ENCODE measurements around the gene ZKSCAN1.

DNA sequence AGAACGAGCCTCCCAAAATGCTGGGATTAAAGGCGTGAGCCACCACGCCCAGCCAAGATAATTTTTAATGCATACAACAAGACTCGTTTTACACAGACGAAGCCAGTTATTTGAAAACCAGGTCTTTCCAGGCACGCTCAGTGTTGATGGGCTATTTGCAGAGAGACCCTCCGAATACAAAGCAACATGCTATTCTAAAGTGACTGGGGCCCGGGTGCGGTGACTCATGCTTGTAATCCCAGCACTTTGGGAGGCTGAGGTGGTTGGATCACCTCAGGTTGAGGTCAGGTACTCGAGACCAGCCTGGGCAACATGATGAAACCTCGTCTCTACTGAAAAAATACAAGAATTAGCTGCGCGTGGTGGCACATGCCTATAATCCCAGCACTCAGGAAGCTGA, 38.8 kb upstream of the ZKSCAN1 start:
- no peak for TF ChIP-seq POLR2A (IDR thresholded peaks at IDR 0.05)
- TF ChIP-seq, protein P1, sequence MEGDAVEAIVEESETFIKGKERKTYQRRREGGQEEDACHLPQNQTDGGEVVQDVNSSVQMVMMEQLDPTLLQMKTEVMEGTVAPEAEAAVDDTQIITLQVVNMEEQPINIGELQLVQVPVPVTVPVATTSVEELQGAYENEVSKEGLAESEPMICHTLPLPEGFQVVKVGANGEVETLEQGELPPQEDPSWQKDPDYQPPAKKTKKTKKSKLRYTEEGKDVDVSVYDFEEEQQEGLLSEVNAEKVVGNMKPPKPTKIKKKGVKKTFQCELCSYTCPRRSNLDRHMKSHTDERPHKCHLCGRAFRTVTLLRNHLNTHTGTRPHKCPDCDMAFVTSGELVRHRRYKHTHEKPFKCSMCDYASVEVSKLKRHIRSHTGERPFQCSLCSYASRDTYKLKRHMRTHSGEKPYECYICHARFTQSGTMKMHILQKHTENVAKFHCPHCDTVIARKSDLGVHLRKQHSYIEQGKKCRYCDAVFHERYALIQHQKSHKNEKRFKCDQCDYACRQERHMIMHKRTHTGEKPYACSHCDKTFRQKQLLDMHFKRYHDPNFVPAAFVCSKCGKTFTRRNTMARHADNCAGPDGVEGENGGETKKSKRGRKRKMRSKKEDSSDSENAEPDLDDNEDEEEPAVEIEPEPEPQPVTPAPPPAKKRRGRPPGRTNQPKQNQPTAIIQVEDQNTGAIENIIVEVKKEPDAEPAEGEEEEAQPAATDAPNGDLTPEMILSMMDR (IDR thresholded peaks at IDR 0.05): no peak
- TF ChIP-seq POLR2AphosphoS5 (IDR thresholded peaks at IDR 0.05; ENCODE audit: insufficient read depth in 1 of 2, low read depth in 1 of 2): no peak
